ENCODE measurements around the gene ENHO.

The ENHO gene

DNA sequence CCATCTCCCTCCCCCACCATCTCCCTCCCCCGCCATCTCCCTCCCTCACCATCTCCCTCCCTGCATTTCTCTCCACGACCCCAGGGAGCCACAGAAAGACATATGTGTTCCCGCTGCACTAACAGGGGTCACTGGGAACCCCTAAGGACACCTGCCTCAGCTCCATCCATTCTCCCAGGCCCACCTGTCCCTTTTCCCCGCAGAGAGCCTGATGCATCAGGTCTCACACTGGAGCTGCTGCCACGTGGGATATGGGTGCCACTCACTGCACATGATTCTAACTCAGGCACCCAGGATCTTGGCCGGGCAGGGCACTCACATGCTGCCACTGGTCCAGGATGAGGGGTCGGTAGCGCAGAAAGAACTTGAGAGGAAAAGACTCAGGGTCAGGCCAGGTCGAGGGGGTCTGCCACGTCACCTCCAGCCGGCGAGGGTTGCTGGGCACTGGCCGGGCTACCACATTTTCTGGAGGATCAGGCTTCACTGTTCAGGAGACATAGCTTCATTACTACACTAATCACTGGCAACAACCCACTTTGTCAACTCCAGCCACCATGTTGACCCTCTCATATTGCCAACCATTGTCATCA, 33.2 kb upstream of the ENHO start:
- DNase-seq (ENCODE audit: low read depth, low spot score) = no peak

- DNase-seq (ENCODE audit: low read depth, low spot score) = no peak
Measured at GRCh38 chr9:34555500-34555899, 32.7 kb upstream of the ENHO start.

DNA sequence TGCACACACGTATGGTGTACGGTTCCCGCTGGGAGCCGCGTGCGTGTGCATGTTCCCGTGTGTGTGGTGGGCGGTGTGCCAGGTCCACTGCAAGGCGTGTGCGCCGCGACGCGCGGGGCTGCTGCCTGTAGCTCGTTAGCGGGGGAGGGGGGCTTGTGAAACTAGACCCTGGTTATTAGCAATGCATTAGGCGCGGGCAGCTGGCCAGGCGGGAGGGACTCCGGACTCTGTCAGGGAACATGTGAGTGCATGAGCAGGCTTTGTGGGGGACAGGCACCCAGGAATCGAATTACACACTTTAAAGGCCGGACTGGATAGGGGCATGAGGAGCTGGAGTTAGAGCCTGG, 32.2 kb upstream of the ENHO start:
- DNase-seq (ENCODE audit: low read depth, low spot score) = no peak

- no peak for DNase-seq (ENCODE audit: low read depth, low spot score)
Measured at GRCh38 chr9:34554211-34555001, 31.6 kb upstream of the ENHO start.

GRCh38 chr9:34553511-34554021, 30.8 kb upstream of the ENHO start:
- no peak for DNase-seq (ENCODE audit: low read depth, low spot score)

DNA sequence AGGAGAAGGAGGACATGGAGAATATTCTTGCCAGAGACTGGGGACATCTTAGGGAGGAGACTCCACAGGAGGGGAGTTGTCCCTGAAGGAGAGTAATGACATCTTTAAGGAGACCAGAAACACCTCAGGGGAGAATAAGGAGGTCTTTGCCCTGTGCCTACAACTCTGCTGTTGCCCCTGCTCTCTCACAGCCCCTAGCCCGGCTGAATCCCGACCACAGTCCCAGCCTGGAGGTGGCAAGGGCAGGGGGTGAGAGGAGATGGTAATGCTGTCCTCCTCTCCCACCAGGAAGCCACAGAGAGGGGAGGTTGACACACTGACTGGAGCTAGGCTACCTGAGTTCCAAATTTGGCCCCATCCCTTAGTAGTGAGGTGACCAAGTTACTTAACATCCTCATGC, 30.2 kb upstream of the ENHO start:
- no peak for DNase-seq (ENCODE audit: low read depth, low spot score)

DNA sequence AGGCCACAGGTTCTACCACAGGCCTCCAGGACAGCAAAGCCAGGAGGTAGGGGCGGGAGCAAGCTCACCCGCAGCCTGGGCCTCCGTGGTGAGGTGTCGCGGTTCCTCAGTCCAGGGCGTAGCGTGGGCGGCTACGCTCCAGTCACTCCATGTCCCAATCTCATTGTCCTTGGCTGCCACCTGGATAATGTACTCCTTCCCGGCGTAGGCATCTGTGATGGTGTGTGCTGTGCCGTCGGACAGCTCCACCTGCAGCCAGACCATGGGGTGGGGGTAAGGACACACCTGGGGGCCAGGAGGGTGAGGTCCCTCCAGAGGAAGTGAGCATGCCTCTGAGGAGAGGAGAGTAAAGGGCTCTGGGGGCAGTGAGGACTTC, 29.8 kb upstream of the ENHO start:
- DNase-seq (ENCODE audit: low read depth, low spot score) = no peak

GRCh38 chr9:34551751-34552605, 29.2 kb upstream of the ENHO start:
- no peak for DNase-seq (ENCODE audit: low read depth, low spot score)

GRCh38 chr9:34550681-34551270, 28.0 kb upstream of the ENHO start:
- DNase-seq (ENCODE audit: low read depth, low spot score) = no peak

DNA sequence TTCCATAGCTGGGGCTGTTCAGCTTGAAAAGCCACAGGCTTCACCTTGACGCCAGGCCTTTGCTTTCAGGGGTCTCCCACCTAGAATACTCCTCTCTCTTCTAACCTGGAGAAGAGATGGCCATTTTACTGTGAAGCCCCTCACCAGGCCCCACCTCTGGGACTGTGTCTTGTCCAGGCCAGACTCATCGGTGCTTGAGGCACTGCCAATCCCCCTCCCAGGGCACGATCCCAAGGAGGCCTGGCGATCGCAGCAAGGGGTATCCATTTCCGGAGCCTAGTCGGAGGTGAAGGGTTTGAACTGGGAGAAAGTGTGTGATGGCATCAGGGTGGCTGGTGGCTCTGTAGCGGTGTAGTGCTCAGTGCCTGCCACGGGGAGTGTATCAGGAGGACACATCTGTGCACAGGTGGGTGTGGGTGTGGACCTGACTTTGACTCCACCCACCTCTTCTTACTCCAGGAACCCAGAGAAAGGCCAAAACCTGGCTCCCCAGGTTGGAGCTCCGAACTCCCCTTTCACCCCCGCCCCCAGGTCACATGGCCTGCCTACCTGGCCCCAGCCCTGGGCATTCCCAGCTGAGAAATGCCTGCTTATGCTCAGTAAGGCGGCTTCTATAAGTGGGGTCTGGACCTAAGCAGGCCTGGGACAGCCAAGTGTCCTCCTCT, 27.4 kb upstream of the ENHO start:
- no peak for DNase-seq (ENCODE audit: low read depth, low spot score)

- no peak for DNase-seq (ENCODE audit: low read depth, low spot score)
Measured at GRCh38 chr9:34549407-34549732, 26.6 kb upstream of the ENHO start.

DNA sequence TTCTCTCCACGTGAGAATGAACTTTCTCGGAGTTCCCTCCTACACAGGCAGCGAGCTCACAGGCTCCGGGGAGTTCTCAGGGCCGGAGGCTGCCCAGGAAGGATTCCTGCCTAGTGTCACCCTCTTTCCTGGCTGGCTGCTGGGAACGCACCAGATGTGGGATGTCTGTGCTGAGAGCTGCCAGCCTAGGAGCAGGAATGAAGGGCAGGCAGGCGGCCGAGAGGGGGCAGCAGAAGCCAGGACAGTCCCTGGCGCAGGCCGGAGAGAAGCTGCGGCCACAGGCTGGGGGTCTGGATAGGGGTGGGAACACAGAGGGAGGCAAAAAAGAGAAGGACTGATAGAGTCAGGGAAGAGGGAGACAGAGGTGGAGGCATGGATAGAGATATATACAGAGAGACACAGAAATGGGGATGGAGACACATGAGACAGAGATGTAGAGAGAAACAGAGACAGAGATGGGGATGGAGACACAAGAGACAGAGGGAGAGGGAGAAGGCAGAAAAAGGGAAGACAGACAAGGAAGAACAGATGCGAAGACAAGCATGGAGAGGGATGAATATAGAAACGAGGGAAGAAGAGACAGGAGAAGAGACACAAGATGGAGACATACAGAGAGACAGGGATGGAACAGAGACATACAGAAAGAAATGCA, 25.3 kb upstream of the ENHO start:
- no peak for DNase-seq (ENCODE audit: low read depth, low spot score)

DNA sequence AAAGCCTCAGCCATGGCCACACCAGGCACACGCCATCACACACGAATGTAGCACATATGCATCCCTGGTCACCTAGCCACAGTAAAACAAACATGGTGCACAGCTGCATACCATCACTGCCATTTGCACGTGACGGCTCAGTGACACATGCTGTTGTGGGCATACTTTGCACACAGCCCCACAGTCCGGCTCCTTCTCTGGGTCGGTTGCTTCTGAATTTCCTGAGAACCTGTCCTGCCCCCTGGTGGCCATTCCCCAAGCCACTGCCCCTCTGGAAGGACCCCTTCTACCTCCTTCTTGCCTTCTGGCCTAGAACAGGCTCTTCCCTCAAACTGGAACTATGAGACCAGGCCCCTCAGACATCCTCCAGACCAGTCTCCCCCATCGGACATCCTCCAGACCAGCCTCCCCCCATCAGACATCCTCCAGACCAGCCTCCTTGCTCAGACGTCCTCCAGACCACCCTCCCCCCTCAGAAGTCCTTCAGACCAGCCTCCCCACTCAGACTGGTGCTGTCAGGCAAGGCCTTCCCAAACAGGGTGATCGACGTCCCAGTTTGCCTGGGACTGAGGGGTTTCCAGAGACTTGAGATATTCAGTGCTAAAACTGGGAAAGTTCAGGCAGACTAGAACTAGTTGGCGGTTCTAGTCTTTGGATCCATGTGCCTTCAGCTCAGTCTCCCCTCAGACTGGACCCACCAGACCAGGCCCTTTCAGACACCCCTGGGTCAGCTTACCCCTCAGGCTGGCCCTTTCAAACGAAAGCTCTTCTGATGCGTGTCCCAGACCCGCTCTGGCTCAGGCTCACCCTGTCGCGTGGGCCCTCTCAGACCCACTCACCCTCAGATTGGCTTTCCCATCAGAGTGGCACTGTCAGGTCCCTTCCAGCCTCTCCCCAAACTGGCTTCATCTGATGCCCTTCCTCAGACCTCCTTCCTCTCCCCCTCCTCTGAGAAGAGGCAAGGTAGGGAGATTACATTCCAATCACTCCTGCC, 24.3 kb upstream of the ENHO start:
- no peak for DNase-seq (ENCODE audit: low read depth, low spot score)

DNA sequence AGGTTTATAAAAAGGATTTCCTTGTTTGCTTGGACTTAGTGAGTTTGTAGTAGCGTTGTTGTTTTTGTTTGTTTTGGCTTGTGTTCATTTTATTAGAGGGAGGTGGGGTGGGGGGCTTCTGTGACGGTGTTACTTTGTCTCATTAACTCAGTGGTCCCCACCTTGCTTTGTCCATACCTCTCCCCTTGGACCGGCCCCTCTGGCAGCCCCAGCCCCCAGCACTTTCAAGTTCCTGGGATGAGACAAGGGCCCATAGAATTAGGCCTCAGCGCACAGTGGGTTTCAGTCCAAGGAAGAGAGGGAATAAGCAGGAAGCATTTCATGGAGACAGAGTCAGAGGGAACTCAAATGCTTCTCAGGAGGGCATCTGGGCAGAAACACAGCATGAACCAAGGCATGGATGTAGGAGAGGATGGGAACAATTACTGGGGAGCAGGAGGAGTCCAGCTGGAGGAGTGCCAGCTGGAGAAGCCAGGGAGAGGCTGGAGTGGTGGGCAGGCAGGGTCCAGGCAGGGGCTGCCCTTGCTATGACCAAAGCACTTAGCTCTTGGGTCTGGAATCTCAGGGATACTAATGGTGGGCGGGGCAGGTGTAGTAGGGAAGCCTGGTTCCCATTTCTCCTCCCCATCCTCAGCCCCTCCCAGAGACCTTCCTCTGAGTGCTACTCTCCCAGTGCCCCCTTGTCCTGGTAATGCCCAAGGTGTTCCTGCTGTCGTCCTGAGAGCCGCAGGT, 23.5 kb upstream of the ENHO start:
- no peak for DNase-seq (ENCODE audit: low read depth, low spot score)

DNA sequence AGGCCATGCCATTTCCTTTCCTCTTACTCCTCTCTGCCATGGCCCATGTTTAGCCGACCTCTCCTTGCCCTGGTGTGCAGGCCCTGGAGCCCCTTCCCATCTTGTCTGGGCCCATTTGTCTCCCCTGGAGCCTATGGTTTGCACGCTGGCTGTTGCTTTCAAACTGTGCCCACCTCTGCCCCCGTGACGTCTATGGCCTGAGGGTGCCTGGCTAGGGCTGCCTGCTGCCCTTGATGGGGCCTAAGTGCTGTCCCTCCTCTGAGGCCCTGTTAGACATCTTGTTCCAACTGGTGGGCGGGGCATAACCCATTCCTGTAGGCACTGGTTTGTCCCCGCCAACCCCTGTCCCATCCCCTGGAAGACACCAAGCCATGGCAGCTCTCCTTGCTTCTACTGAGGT, 22.7 kb upstream of the ENHO start:
- DNase-seq (ENCODE audit: low read depth, low spot score) = no peak

DNA sequence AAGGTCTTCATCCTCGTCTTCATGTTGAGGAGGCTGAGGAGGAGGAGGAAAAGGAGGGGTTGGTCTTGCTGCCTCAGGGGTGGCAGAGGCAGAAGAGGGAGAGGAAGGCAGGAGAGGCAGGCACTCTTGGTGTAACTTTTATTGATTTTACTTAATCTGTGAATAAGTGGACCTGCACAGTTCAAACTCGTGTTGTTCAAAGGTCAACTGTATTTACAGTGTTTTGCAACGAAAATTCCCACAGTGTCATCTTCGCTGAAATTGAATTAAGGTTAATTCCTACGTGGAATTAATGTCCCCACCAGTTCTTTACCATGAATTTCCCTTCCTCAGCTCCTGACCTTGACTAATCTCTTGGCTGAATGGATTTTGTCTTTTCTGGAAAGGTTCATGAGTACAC, 21.2 kb upstream of the ENHO start:
- DNase-seq (ENCODE audit: low read depth, low spot score) = no peak

- no peak for DNase-seq (ENCODE audit: low read depth, low spot score)
Measured at GRCh38 chr9:34541540-34541939, 18.8 kb upstream of the ENHO start.

- DNase-seq (ENCODE audit: low read depth, low spot score) = no peak
Measured at GRCh38 chr9:34540827-34541226, 18.0 kb upstream of the ENHO start.

- no peak for DNase-seq (ENCODE audit: low read depth, low spot score)
Measured at GRCh38 chr9:34536685-34537084, 13.9 kb upstream of the ENHO start.

All from activated naive CD8-positive, alpha-beta T cell treated with anti-CD3 and anti-CD28 coated beads, Interleukin-2, amount 50 U/mL, for 16 hours (primary cell).